ENCODE results near the gene SORCS2.

DNA sequence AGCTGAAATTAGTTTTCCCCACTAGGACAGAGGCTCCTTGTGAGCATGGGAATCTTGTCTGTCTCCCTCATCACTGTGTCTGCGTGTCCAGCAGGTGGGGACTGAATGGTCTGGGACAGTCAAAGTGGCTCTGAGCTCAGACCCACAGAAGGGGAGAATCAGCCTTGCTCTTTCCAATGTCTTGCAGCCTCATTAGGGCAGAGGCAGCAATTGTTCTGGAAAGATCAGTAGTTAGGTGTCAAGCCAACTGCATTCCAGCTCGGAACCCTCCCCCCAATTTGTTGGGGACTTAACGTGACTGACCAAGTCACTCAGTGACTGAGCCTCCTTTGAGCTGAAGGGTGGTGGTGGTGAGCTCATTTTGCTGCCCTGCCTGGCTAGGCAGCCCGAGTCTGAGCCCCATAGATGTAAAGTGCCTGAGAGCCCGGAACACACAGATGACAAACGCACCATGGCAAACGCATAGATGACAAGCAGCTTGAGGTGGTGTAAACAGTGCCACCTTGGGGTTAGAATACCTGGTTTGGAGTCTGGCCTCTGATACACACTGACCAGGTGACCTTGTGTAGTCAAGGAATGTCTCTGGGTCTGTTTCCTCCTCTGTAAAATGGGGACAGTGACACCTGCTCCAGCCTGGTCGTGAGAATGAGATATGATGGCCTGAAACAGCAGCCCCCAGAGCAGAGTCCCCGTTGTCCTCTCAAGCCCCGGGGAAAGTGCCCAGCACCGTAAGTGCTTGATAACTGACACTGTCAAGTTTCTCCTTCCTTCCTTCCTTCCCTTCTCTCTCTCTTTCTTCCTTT lies 2.7 kb upstream of the SORCS2 start:
- no peak for TF ChIP-seq CTCF (IDR thresholded peaks at IDR 0.05)
- TF ChIP-seq POLR2A (IDR thresholded peaks at IDR 0.05) = no peak
